BJ (cell line): ENCODE data around the gene FREY1. TPM values are rescaled to one million over a fixed set of nuclear protein-coding genes. Genes with fewer than 3 reads are reported as not detected.

Experiments
- CTCF ChIA-PET: fragments of 350-600 bp; formaldehyde crosslinking; extraction: SDS; loops from one replicate; lab custom pipeline; 2021; ENCODE audit warnings: antibody characterized with exemption, inconsistent platforms; lab: Yijun Ruan, JAX
- POLR2A ChIA-PET: fragments of 300-600 bp; sonication (Branson Sonifier 250); formaldehyde crosslinking; extraction: SDS; loops from one replicate; lab custom pipeline; 2021; ENCODE audit warnings: antibody characterized with exemption; lab: Charles Lee
- DNase-seq: peaks from one replicate; pipeline ENCODE4 v3.0.0-alpha.2; 2011; ENCODE audit warnings: low read depth
- H3K27me3 ChIP-seq: 2 replicates; pipeline ENCODE4 v1.6.0; 2011; ENCODE audit warnings: low read length; ENCODE audit not compliant: control insufficient read depth, insufficient read depth
- H3K36me3 ChIP-seq: 2 replicates; pipeline ENCODE4 v1.5.1; 2011; ENCODE audit warnings: low read length; ENCODE audit not compliant: control insufficient read depth, insufficient read depth
- H3K4me3 ChIP-seq: 2 replicates; pipeline ENCODE4 v1.5.1; 2011; ENCODE audit warnings: low read depth, mild to moderate bottlenecking, control low read depth, low read length
- CTCF ChIP-seq: IDR thresholded peaks from 2 replicates; pipeline ENCODE4 v1.5.1; 2011; ENCODE audit warnings: low read depth, mild to moderate bottlenecking, control low read depth, inconsistent platforms, low read length, moderate library complexity; ENCODE audit not compliant: insufficient read depth
- polyA plus RNA-seq: library from polyadenylated mRNA; depleted of rRNA; stranded (reverse); fragments of >200 nt; gene quantifications from 2 replicates; pipeline ENCODE4 v1.2.3, GENCODE V29; 2011

The FREY1 gene
- polyA plus RNA-seq, 1 experiment: 0.33 TPM

GRCh38 chr11:45899448-45900174, 7.5 kb downstream of the FREY1 start:
- ChIA-PET POLR2A (no interaction called here), CTCF (interaction anchor here (0.5 to 1.7 kb wide), 5 partner anchors 26 to 65 kb away, joined by 3 to 6 read pairs (median 3); partner anchors contain the start of gene CRY2)
- Histone ChIP-seq H3K27me3 (peaks cover 3% of the 10 kb centered on the region), H3K36me3 (peaks cover 3% of the 10 kb centered on the region), H3K4me3 (peak overlapping the region; percentile 66)
- peak; percentile 36 for DNase-seq
- TF ChIP-seq CTCF: no peak

GRCh38 chr11:45899086-45899447, 8.0 kb downstream of the FREY1 start:
- H3K27me3 ChIP-seq: peaks cover 3% of the 10 kb centered on the region
- no peak overlapping the region for H3K4me3 ChIP-seq
- ChIA-PET CTCF (interaction anchor here (0.5 to 1.7 kb wide), 4 partner anchors 26 to 65 kb away, joined by 3 to 6 read pairs (median 4); partner anchors contain the start of gene CRY2), POLR2A (no interaction called here)
- no peak for TF ChIP-seq CTCF
- DNase-seq: no peak
- peaks cover 3% of the 10 kb centered on the region for H3K36me3 ChIP-seq

GRCh38 chr11:45897556-45897955, 9.5 kb downstream of the FREY1 start:
- DNase-seq: no peak
- no peak for TF ChIP-seq CTCF
- POLR2A ChIA-PET: no interaction called here
- no peaks in the 10 kb centered on the region; the same call in 1 of the 2 replicates for H3K36me3 ChIP-seq
- H3K27me3 ChIP-seq: peaks cover 3% of the 10 kb centered on the region
- CTCF ChIA-PET: interaction anchor here (1.2 to 1.3 kb wide), 2 partner anchors 9 to 40 kb away, joined by 3 read pairs; no protein-coding TSS in a partner anchor
- no peak overlapping the region for H3K4me3 ChIP-seq

GRCh38 chr11:45896422-45896984, 10.6 kb downstream of the FREY1 start:
- no peak for DNase-seq
- ChIA-PET CTCF (interaction anchor here (0.9 kb wide), 1 partner anchor 24 kb away, joined by 4 read pairs; no protein-coding TSS in a partner anchor), POLR2A (no interaction called here)
- H3K4me3 ChIP-seq: no peak overlapping the region
- H3K27me3 ChIP-seq: peaks cover 3% of the 10 kb centered on the region
- H3K36me3 ChIP-seq: no peaks in the 10 kb centered on the region
- no peak for TF ChIP-seq CTCF

GRCh38 chr11:45895553-45896259, 11.4 kb downstream of the FREY1 start:
- CTCF ChIA-PET: interaction anchor here (0.9 kb wide), 1 partner anchor 24 kb away, joined by 4 read pairs; no protein-coding TSS in a partner anchor
- Histone ChIP-seq H3K36me3 (no peaks in the 10 kb centered on the region), H3K4me3 (no peak overlapping the region), H3K27me3 (peaks cover 3% of the 10 kb centered on the region)
- TF ChIP-seq CTCF: no peak
- DNase-seq: no peak
- POLR2A ChIA-PET: no interaction called here
